Measurements from ENCODE around the gene RXRA.

Gene RXRA

DNA sequence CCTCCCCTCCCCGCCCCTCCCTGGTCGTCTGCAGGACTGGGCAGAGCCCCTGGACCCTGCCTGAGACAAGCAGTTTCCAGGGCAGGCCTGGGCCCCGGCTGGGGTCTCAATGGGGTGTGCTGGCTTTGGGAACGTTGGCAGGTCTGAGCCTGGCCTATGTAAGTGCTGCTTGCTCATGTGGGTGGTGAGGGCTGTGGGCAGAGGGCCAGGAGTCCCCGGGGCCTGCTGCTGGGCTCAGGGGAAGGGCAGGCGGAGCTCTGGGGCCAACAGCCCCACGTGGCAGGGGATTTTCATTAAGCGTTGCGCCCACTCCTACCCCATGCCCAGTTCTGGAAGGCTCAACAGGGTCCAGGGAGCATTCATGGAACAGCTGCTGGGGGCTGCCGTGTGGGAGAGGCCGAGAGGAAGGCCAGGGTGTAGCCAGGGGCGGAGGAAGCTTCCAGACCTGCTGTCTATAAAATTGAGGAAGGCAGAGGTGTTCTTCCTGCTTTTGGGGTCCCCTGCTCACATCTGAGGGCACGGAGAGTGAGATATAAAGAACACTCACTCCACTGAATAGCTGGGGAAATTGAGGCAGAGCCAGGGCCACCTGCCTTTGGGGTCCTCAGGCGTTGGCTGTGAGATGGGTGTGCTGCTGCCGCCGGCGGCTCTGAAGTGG lies 32.5 kb downstream of the RXRA start:
- Histone ChIP-seq H3K27ac (ENCODE audit: extremely low read depth, low read depth, low read length) (no peak overlapping the region), H3K9me3 (ENCODE audit: control insufficient read depth, insufficient read depth, low read depth, low read length) (no peaks in the 10 kb centered on the region), H3K4me3 (ENCODE audit: low read depth, low read length) (no peak overlapping the region), H3K36me3 (ENCODE audit: control insufficient read depth in 2 of 2, insufficient read depth in 1 of 2, low read length in 2 of 2) (no peaks in the 10 kb centered on the region), H3K4me1 (ENCODE audit: control insufficient read depth, insufficient read depth, low read length) (no peaks in the 10 kb centered on the region; the same call in 1 of the 2 replicates)
- ChIA-PET CTCF (no interaction called here), POLR2A (no interaction called here)
- TF ChIP-seq ZSCAN30 (tag by site-specific recombination; IDR thresholded peaks at IDR 0.05) (no peak), ZNF157 (tag by site-specific recombination; IDR thresholded peaks at IDR 0.05) (no peak), ZNF404 (tag by site-specific recombination; IDR thresholded peaks at IDR 0.05) (no peak), KLF7 (tag by site-specific recombination; IDR thresholded peaks at IDR 0.05; ENCODE audit: borderline replicate concordance) (no peak), ZNF600 (tag by site-specific recombination; IDR thresholded peaks at IDR 0.05) (0 out of 2 replicates have a peak, but pooled peaks have one; percentile 7), BCL11B (tag by site-specific recombination; IDR thresholded peaks at IDR 0.05; ENCODE audit: low read depth) (no peak), ZNF155 (tag by site-specific recombination; IDR thresholded peaks at IDR 0.05) (no peak), ZIC2 (tag by site-specific recombination; IDR thresholded peaks at IDR 0.05) (peak; percentile 87), ZNF677 (tag by site-specific recombination; IDR thresholded peaks at IDR 0.05) (no peak), YY2 (tag by site-specific recombination; IDR thresholded peaks at IDR 0.05) (no peak), KLF16 (tag by site-specific recombination; IDR thresholded peaks at IDR 0.05) (no peak), ZNF626 (tag by site-specific recombination; IDR thresholded peaks at IDR 0.05) (no peak), ZBTB20 (tag by site-specific recombination; IDR thresholded peaks at IDR 0.05) (peak; percentile 14; the same call in 1 of the 2 replicates), YY1 (tag by site-specific recombination; IDR thresholded peaks at IDR 0.05) (no peak), ZBTB10 (tag by site-specific recombination; IDR thresholded peaks at IDR 0.05) (no peak), ZFHX2 (tag by site-specific recombination; conservative IDR thresholded peaks at IDR 0.05) (peak; percentile 90), HIC1 (tag by site-specific recombination; IDR thresholded peaks at IDR 0.05) (no peak), ZNF658 (tag by site-specific recombination; IDR thresholded peaks at IDR 0.05) (no peak), ZNF560 (tag by site-specific recombination; IDR thresholded peaks at IDR 0.05; ENCODE audit: borderline replicate concordance) (no peak), ZNF660 (tag by site-specific recombination; IDR thresholded peaks at IDR 0.05) (no peak), ZNF19 (tag by site-specific recombination; IDR thresholded peaks at IDR 0.05; ENCODE audit: low read depth) (no peak), KLF1 (tag by site-specific recombination; IDR thresholded peaks at IDR 0.05) (0 out of 2 replicates have a peak, but pooled peaks have one; percentile 5), ZNF341 (tag by site-specific recombination; IDR thresholded peaks at IDR 0.05; ENCODE audit: low read depth) (peak; percentile 74), ZNF501 (tag by site-specific recombination; IDR thresholded peaks at IDR 0.05) (no peak), ZNF140 (tag by site-specific recombination; IDR thresholded peaks at IDR 0.05) (no peak), ZSCAN16 (tag by site-specific recombination; IDR thresholded peaks at IDR 0.05) (no peak), ZNF473 (tag by site-specific recombination; IDR thresholded peaks at IDR 0.05) (no peak), ZNF768 (tag by site-specific recombination; IDR thresholded peaks at IDR 0.05) (no peak), ZNF184 (tag by site-specific recombination; IDR thresholded peaks at IDR 0.05) (no peak), ZFP69B (tag by site-specific recombination; IDR thresholded peaks at IDR 0.05) (no peak), ZNF24 (tag by site-specific recombination; IDR thresholded peaks at IDR 0.05) (no peak)
- TF ChIP-seq, protein P1, sequence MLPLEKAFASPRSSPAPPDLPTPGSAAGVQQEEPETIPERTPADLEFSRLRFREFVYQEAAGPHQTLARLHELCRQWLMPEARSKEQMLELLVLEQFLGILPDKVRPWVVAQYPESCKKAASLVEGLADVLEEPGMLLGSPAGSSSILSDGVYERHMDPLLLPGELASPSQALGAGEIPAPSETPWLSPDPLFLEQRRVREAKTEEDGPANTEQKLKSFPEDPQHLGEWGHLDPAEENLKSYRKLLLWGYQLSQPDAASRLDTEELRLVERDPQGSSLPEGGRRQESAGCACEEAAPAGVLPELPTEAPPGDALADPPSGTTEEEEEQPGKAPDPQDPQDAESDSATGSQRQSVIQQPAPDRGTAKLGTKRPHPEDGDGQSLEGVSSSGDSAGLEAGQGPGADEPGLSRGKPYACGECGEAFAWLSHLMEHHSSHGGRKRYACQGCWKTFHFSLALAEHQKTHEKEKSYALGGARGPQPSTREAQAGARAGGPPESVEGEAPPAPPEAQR (tag by site-specific recombination; IDR thresholded peaks at IDR 0.05), result no peak
- TF ChIP-seq, protein P2, sequence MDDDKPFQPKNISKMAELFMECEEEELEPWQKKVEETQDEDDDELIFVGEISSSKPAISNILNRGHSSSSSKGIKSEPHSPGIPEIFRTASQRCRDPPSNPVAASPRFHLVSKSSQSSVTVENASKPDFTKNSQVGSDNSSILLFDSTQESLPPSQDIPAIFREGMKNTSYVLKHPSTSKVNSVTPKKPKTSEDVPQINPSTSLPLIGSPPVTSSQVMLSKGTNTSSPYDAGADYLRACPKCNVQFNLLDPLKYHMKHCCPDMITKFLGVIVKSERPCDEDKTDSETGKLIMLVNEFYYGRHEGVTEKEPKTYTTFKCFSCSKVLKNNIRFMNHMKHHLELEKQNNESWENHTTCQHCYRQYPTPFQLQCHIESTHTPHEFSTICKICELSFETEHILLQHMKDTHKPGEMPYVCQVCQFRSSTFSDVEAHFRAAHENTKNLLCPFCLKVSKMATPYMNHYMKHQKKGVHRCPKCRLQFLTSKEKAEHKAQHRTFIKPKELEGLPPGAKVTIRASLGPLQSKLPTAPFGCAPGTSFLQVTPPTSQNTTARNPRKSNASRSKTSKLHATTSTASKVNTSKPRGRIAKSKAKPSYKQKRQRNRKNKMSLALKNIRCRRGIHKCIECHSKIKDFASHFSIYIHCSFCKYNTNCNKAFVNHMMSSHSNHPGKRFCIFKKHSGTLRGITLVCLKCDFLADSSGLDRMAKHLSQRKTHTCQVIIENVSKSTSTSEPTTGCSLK (tag by site-specific recombination; IDR thresholded peaks at IDR 0.05), result no peak

All from HEK293 (cell line).